Stimulated activated CD4-positive, alpha-beta T cell treated with anti-CD3 and anti-CD28 coated beads, Interleukin-4, amount 100 ng/mL, for 24 hours (primary cell): Measurements from ENCODE around the gene CLIP4.

Experiments
- DNase-seq: peaks from one replicate; pipeline ENCODE4 v3.0.0-alpha.2; 2020

CLIP4 gene

DNA sequence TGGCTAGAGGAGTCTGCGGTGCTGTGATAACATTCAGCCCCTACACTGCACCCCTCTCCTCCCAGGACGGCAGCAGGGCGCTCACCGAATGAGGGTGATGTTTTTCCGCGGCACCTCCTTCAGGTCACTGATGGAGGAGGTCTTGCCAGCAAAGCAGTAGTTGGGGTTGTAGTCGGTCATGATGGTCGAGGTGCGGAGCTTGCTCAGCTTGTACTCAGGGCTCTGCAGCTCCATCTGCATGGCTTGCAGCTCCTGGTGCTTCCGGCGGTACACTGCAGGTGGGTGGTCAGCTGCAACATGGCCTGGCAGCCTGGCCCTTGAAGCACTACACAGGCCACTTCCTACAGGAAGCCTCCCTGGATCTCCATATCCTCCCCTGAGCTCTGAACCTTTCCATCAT, 108.0 kb downstream of the CLIP4 start:
- DNase-seq: no peak

DNA sequence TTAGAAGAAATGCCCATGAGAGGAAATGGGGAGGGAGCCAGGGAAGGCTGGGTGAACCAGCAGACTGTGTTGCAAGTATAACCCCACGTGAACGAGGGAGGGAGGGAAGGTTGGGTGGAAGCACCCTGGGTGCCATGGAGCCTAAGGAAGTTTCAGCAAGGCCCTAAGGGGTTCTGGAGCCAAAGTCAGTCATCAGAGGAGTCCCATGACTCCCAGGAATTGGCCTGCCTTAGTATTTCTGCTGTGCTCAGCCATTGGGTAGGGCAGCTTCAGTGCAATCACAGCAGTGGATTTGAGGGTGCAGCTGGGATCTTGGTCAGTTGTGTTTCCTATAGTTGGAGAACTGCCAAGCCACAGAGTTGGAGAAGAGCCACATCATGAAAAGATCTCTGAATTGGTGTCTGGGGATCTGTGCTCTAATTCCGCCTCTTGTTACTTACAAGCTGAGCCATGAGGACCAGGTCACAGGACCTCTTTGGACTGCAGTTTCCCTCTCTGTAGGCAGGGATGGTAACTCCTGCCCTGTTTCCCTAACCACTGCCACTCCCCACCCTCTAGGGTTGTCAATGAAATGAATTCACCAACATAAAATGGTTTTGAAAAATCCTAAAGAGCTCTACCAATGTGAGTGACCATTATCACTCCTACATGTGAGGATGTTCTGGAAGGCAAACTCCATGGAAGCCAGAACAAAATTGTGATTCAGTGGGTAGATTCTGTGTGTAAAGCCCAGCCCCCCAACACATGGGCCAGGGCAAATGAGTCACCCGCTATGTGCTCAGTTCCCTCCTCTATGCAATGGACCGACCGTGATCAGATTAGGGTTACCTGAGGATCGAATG, 108.9 kb downstream of the CLIP4 start:
- DNase-seq: no peak

DNA sequence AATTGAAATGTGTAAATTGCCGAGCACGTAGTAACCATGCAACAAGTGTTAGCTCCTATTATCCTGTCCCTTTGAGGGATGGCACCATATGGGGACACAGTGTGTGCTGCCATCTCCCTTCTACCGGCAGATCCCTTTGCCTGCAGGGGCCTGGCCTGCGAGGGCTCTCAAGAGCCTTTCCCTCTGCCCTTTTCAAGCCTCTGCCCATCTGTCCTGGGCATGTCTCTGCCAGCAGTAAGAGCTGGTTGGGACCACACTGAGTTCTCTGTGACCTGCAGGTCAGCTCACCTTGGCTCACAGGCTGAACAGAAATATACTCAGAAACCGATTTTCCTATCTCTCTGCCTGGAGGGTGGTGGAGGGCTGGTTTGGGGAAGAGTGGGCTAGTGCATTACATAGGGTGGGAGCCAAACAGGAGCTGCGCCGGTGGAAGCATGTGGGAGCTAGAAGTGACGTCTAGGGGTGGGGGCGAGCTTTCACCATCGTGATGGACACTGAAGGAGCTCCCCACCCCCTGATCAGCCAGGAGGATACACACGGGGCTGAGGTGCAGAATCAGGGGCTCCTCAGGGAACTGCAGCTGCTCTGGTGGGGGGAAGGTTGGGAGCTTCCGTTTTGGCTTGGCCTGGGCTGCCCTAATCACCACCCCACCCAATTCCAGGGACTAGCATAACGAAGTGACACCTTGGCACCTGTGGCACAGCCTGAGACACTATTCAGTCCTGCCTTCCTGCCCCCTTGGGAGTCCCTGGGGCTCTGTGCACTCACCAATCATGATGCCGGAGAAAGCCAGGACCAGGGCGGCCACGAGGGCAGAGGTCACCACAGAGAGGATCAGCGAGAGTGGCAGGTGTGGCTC, 109.7 kb downstream of the CLIP4 start:
- DNase-seq: no peak

DNA sequence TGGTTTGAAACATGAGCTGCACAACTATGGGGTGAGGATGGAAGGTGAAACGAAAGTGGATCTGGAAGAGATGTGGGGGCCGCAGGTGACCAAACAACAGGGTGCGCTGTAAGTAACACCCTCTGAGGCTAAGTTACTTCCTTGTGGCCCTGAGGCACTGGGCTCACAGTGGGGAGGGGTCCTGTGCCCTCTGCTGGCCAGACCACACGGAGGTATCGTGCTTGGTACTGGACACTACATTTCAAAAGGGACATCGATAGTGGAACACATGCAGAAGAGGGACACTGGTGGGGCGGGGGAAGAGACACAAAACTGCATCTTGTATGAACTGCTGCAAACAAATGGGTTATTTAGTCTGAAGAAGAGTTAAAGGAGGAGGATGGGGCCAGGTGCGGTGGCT, 110.6 kb downstream of the CLIP4 start:
- DNase-seq: no peak

DNA sequence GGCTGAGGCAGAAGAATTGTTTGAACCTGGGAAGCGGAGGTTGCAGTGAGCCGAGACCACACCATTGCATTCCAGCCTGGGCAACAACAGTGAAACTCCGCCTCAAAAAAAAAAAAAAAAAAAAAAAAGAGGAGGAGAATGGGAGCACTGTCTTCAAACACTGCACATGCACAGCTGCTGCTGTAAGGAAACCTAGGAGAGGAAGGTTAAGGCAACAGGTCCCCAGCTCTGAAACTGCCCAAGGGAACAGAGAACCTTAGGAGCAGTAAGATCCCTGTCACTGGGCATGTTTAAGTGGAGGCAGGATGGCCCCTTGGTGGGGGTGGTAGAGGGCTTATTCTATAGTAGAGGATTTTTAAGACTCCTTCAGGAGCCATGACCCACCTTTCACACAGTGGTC, 111.2 kb downstream of the CLIP4 start:
- no peak for DNase-seq

DNA sequence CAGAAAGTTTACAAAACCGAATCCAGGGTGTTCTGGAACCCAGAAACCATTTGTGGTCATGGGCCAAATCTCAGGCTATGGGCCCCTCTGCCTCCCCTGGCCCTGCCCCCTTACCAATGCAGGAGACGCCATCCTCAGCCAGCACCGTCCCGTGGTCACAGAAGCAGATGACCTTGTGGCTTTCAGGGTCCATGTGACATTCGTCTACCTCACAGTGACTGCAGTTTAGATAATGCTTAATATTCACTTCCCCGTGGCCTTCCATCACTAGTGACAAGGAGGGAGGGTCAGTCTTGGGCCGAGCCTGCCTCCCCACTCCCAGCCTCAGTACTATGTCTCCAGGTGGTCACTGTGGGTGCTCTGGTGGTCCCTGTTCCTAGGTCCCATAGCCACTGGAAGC, 111.6 kb downstream of the CLIP4 start:
- DNase-seq: no peak

DNA sequence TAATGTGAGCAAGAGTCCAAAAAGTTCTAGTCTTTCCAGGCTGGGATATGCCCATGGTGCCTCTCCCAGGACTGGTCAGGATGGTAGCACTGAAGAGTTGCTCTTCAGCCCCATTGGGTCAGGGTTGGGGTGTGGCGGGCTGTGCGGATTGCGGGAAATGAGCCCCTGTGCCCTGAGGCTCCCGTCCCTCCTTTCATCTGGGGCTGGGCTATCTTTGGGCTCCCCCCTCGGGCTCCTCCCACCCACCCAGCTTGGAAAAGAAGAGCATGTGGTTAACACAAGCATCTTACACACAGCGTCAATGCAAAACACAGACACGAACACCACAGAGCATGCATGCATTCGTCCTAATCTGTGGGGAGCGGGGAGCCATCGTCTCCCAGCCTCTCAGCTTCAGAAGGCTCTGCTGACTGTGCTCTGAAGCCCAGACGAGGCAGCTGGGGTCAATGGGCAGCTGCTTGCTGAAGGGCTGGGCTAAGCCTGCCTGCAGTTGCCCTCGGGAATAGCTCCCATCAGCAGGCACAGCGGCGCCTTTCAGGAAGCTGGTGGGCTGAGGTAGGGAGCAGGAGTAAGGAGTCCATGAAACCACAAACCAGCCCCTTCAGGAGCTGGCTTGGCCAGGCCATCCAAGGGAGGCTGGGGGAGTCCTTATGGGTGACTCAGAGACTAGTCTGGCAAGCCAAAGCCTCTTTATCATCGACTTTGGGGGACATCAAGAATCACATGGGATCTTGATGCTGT, 112.9 kb downstream of the CLIP4 start:
- no peak for DNase-seq

DNA sequence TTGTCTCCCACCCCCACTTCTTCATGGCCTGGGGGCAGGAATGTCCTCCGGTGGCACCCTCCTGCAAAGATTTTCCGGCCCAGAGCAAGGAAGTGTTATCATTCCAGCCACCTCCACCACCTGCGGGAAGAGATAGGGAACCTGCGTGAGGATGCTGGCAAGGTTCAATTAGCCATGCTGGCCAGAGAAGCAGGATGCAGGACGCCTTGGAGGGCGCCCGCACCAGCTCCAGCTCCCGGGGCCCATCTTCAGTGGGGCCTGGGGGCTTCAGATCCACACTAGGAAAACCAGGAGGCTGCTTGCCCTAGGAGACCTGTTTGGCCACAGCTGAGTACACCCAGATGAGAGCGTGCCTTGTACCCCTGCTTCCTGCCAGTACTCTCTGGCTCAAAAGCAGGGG, 113.7 kb downstream of the CLIP4 start:
- no peak for DNase-seq

DNA sequence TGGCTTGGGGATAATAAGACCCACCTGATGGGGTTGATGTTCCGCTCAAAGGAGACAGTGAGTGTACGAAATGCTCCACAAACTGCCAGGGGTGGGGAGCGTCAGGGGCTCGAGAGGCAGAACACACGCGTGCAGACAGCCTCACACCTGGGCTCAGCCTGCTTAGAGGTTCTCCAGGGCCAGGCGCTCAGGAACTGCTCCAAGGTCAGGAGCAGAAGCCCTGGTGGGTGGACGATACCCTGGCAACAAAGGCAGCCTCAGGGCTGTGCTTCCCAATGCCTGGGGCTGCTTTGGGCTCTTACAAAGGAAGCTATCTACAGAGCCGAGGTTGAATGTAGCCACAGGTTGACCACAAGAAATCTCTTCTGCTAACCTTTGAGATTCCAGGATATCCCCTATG, 114.4 kb downstream of the CLIP4 start:
- no peak for DNase-seq

DNA sequence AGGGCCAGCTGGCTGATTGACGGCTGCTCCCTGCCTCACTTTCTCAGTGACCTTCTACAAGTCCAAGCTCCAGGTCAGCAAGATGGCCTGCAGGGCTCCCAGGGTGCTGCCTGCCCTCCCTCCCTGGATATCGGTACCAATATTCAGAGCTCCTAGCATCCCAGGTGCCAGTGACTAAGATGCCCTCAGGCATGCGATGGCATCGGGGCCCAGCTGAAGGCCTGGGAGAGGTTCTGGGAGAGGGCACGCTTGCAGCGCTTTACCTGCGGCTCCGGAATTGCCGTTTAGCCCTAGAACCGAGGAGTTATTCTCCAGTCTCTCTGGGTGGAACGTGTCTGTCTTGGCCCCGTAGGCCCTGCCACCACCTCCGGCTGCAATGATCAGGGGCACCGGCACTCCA, 116.8 kb downstream of the CLIP4 start:
- DNase-seq: no peak

DNA sequence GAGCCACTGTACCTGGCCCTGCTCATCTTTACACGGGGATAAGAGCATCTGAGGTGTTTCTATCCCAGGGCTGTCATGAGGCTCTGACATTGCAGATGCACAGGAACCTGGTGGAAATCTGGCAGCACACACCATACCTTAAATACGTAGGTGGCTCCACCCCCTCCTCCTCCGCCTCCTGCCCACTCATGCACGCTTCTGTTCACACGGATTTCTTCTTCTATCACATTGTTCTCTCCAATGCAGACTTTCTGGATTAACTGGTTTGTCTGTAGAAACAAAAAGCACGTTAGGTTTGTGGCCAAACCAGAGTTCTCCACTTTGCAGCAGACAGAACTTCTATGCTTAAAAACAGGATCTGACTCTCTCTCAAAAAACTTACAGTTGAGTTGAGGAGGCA, 118.2 kb downstream of the CLIP4 start:
- no peak for DNase-seq

DNA sequence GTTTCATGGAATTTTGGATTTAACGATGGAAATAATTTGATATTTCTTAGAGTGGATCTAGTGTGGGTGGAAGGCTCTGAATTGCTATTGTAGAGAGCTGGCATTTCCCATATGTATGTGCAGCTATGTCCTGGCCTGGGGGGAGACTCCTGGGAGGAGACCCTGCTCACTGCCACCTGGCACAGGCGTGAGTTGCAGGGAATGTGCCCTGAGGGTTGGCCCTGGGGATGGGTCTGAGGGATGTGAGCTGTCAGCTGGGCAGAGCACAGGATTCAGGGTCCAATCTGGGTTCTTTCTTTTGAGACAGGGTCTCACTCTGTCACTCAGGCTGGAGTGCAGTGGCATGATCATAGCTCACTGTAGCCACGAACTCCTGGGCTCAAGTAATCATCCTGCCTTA, 120.2 kb downstream of the CLIP4 start:
- no peak for DNase-seq

DNA sequence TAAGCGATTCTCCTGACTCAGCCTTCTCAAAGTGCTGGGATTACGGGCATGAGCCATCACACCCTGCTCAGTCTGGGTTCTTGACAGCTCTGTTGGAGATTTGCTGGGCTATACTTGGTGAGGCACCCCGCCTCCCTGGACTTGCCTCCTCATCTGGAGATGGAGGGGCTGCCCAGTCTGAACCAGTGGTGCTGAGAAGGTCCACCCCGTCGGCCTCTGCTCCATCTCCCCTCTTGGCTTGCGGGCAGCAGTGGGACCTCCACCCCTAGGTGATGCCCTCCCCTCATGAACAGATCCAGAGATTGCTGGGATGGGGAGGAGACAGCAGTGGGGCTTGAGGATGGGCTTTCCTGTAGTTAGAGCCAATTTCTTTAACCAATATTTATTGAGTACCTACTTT, 120.9 kb downstream of the CLIP4 start:
- no peak for DNase-seq

DNA sequence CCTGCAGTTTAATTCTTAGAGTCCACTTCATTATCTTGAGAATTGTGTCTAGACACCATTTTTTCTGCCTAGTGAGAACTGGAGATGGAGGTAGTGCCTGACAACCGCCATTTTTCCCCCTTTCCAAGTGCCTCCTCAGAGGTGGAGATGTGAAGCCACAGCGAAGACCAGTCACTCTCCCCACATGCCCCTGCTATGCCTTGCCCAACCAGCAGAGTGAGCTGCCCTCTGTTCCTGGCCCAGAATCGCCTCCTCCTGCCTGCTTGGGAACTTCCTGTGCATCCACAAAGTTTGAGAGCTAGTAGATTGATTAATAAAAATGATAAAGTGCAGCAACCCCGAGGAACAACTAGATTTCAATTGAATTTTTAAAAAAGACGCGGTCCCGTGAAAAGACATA, 123.3 kb downstream of the CLIP4 start:
- DNase-seq: no peak
